Measurements from ENCODE around the gene BCAP29.

DNA sequence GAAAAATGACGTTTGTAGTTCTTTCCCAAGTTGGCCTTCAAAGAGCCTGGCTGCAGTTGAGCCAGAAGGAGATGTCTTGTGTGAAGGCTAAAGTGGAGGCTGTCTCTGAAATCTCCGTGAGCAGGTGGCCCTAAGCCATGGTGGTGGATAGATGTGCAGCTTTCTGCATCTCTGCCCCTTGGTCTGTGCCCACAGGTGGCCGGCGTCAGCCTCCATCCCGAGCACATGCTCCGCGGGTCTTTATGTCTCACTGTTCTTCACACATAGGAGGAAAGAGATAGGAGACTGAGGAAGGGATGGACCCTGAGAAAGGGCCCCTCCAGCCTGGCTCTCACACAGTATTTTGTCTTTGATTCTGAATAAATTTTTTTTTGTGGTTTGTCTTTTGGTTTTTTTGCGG lies 50.3 kb downstream of the BCAP29 start:
- TF ChIP-seq POLR2A (IDR thresholded peaks at IDR 0.05) (no peak), CTCF (IDR thresholded peaks at IDR 0.05) (no peak), POLR2AphosphoS5 (IDR thresholded peaks at IDR 0.05; ENCODE audit: insufficient read depth in 1 of 2, low read depth in 1 of 2) (no peak)
